Activated naive CD4-positive, alpha-beta T cell treated with anti-CD3 and anti-CD28 coated beads, Interleukin-2, amount 10 ng/mL, durations not matched to agents 7 days and 5 days (primary cell): ENCODE results near the gene UBE2K.

ENCODE experiments used
- CTCF ChIA-PET: fragments of 350-600 bp; sonication (Branson Sonifier 250); formaldehyde crosslinking; loops from one replicate; lab custom pipeline; 2021; ENCODE audit warnings: antibody characterized with exemption; lab: Charles Lee
- DNase-seq: peaks from one replicate; pipeline ENCODE4 v3.0.0-alpha.2; 2020
- H3K27ac Mint-ChIP-seq: one replicate; pipeline ENCODE4 v1.8.0; 2021; ENCODE audit warnings: mild to moderate bottlenecking, moderate library complexity, mixed read lengths
- H3K27me3 Mint-ChIP-seq: one replicate; pipeline ENCODE4 v1.8.0; 2021; ENCODE audit warnings: mild to moderate bottlenecking, mixed read lengths
- H3K36me3 Mint-ChIP-seq: one replicate; pipeline ENCODE4 v1.8.0; 2021; ENCODE audit warnings: mixed read lengths
- H3K4me1 Mint-ChIP-seq: one replicate; pipeline ENCODE4 v1.8.0; 2021; ENCODE audit warnings: mixed read lengths
- H3K4me3 Mint-ChIP-seq: one replicate; pipeline ENCODE4 v1.8.0; 2021; ENCODE audit warnings: mild to moderate bottlenecking, moderate library complexity, mixed read lengths
- H3K9me3 Mint-ChIP-seq: one replicate; pipeline ENCODE4 v1.8.0; 2021; ENCODE audit warnings: mixed read lengths

The UBE2K gene

DNA sequence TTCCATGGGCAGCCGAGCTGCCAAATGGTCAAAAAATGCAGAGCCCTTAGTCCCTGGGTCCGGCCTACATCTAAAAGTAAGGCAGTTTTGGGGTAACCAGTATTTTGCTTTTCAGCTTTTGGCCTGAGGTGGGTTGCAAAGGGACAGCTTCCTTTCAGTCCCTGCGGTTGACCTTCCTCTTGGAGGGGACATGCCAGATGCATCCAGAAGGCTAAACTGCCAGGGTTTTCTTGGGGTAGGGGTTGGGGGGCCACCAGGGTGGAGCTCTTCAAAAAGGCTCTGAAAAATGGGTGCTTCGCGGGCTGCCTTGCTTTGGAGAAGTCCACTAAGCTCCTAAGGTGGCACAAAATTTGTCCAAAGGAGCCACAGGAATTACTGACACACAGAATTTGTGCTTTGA is 120.7 kb downstream of the UBE2K start:
- CTCF ChIA-PET, result no interaction called here
- H3K27me3 Mint-ChIP-seq, result no peaks in the 10 kb centered on the region
- no peak for DNase-seq
- H3K36me3 Mint-ChIP-seq, result peaks cover 15% of the 10 kb centered on the region
- no peaks in the 10 kb centered on the region for H3K4me1 Mint-ChIP-seq
- H3K4me3 Mint-ChIP-seq, result no peak overlapping the region
- H3K9me3 Mint-ChIP-seq, result no peaks in the 10 kb centered on the region
- no peak overlapping the region for H3K27ac Mint-ChIP-seq

DNA sequence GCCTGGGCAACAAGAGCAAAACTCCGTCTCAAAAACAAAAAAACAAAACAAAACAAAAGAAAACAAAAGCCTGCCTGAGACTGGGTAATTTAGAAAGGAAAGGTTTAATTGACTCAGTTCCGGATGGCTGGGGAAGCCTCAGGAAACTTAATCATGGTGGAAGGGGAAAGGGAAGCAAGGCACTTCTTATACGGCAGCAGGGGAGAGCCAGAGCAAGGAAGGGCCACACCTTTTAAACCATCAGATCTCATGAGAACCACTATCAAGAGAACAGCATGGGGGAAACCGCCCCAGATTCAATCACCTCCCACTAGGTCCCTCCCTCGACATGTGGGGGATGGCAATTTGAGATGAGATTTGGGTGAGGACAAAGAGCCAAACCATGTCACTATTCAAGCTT is 122.2 kb downstream of the UBE2K start:
- Mint-ChIP-seq H3K9me3 (no peaks in the 10 kb centered on the region), H3K36me3 (peaks cover 22% of the 10 kb centered on the region), H3K27me3 (no peaks in the 10 kb centered on the region), H3K27ac (peak overlapping the region; percentile 67), H3K4me1 (no peaks in the 10 kb centered on the region), H3K4me3 (no peak overlapping the region)
- CTCF ChIA-PET, result no interaction called here
- DNase-seq, result no peak

GRCh38 chr4:39821951-39822350 is 124.0 kb downstream of the UBE2K start:
- CTCF ChIA-PET, result no interaction called here
- H3K4me1 Mint-ChIP-seq, result peaks cover 3% of the 10 kb centered on the region
- H3K9me3 Mint-ChIP-seq, result no peaks in the 10 kb centered on the region
- peaks cover 30% of the 10 kb centered on the region for H3K36me3 Mint-ChIP-seq
- no peaks in the 10 kb centered on the region for H3K27me3 Mint-ChIP-seq
- DNase-seq, result no peak
- no peak overlapping the region for H3K27ac Mint-ChIP-seq
- H3K4me3 Mint-ChIP-seq, result no peak overlapping the region

- Mint-ChIP-seq H3K27me3 (no peaks in the 10 kb centered on the region), H3K27ac (no peak overlapping the region), H3K36me3 (peaks cover 35% of the 10 kb centered on the region), H3K4me1 (peaks cover 3% of the 10 kb centered on the region), H3K4me3 (no peak overlapping the region), H3K9me3 (no peaks in the 10 kb centered on the region)
- CTCF ChIA-PET, result no interaction called here
- no peak for DNase-seq
These were observed 124.7 kb downstream of the UBE2K start for GRCh38 chr4:39822662-39823061.

DNA sequence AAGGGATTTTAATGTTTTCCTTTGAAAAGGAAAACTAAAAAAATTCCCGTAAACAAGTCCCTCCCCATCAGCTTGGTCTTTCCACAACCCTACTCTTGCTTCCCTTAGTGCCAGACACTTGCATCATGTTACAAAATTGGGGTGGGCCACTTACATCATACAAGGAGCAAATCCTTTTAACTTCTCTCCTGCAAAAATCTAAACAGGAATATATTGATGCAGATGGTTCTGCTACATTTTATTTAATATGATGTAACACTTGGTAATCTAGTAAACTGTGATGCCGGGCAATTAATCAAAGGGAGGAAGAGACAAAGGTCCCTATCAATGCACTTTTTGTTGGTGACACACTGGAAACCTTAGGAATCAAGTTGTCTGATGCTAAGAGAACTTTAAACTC is 125.3 kb downstream of the UBE2K start:
- H3K36me3 Mint-ChIP-seq, result peaks cover 38% of the 10 kb centered on the region
- no peaks in the 10 kb centered on the region for H3K27me3 Mint-ChIP-seq
- peaks cover 3% of the 10 kb centered on the region for H3K4me1 Mint-ChIP-seq
- CTCF ChIA-PET, result no interaction called here
- H3K9me3 Mint-ChIP-seq, result no peaks in the 10 kb centered on the region
- DNase-seq, result no peak
- H3K27ac Mint-ChIP-seq, result no peak overlapping the region
- H3K4me3 Mint-ChIP-seq, result no peak overlapping the region

DNA sequence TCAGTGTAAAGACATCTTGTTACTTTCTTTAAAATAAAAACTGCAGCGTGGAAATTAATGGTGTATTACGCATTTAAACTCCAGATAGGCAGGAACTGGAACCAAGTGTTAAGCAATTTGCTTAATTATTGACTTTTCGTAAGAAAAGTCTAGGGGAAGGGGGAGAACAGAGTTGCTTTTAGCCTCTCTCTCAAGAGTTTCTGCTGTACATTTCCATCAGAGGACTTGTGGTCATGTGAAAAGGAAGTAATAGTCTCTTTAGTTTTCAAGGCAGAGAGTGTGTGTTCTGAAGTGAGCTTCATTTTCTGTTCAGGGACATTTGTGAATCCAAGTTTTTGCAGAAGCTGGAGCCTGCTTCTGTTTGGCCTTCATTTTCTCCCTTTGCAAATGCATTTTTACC is 127.2 kb downstream of the UBE2K start:
- no peak for DNase-seq
- CTCF ChIA-PET, result interaction anchor here (0.6 kb wide), 1 partner anchor 27 kb away, joined by 3 read pairs; no protein-coding TSS in a partner anchor
- peaks cover 47% of the 10 kb centered on the region for H3K36me3 Mint-ChIP-seq
- no peaks in the 10 kb centered on the region for H3K27me3 Mint-ChIP-seq
- H3K27ac Mint-ChIP-seq, result no peak overlapping the region
- peaks cover 3% of the 10 kb centered on the region for H3K4me1 Mint-ChIP-seq
- no peak overlapping the region for H3K4me3 Mint-ChIP-seq
- no peaks in the 10 kb centered on the region for H3K9me3 Mint-ChIP-seq

DNA sequence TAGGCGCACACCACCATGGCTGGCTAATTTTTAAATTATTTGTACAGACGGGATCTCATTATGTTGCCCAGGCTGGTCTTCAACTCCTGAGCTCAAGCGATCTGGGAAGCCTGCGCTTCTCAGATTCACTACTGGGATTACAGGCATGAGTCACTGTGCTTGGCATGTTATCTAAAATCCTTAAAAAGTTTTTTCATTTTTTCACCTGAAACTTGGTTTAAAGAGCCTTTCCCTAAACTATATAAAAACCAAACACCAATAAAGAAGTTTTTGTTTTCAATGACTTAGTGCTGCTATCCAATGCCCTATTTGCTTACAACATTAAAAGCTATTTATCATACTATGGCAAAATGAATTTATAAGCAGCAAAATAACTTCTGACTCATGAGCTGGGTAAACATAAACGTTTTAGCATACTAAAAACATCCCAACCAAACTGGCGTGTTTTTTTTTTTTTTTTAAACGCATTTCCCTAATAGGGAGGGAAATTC is 127.8 kb downstream of the UBE2K start:
- Mint-ChIP-seq H3K36me3 (peaks cover 47% of the 10 kb centered on the region), H3K9me3 (no peaks in the 10 kb centered on the region), H3K4me3 (no peak overlapping the region), H3K27ac (no peak overlapping the region), H3K27me3 (no peaks in the 10 kb centered on the region), H3K4me1 (peaks cover 3% of the 10 kb centered on the region)
- DNase-seq, result no peak
- CTCF ChIA-PET, result no interaction called here
